NB4 (cell line): Measurements from ENCODE around the gene LCA5.

Source experiments
- DNase-seq: peaks from one replicate; pipeline ENCODE4 v3.0.0; 2010; ENCODE audit warnings: low read depth
- H3K4me3 ChIP-seq: one replicate; pipeline ENCODE4 v1.5.1; 2011; ENCODE audit warnings: mild to moderate bottlenecking, low read depth, low read length, moderate library complexity
- CTCF ChIP-seq: IDR thresholded peaks from one replicate; pipeline ENCODE4 v1.5.1; 2012; ENCODE audit warnings: low read depth, low read length
- MAX ChIP-seq: IDR thresholded peaks from 2 replicates; pipeline ENCODE4 v1.6.1; 2011; ENCODE audit warnings: low read depth, low read length
- MYC ChIP-seq: IDR thresholded peaks from 2 replicates; pipeline ENCODE4 v1.6.1; 2011; ENCODE audit warnings: low read depth, low read length
- POLR2A ChIP-seq: IDR thresholded peaks from 2 replicates; pipeline ENCODE4 v1.6.1; 2011; ENCODE audit warnings: mild to moderate bottlenecking; ENCODE audit not compliant: insufficient read length; ENCODE audit errors: extremely low read depth

The LCA5 gene

GRCh38 chr6:79506251-79506650, 31.0 kb downstream of the LCA5 start:
- TF ChIP-seq CTCF (no peak), POLR2A (no peak), MYC (no peak), MAX (no peak)
- no peak for DNase-seq
- H3K4me3 ChIP-seq = no peak overlapping the region

- no peak for TF ChIP-seq CTCF
- TF ChIP-seq MAX = no peak
- no peak for TF ChIP-seq POLR2A
- TF ChIP-seq MYC = no peak
- DNase-seq = no peak
- no peak overlapping the region for H3K4me3 ChIP-seq
These were observed 32.9 kb downstream of the LCA5 start for GRCh38 chr6:79504372-79504771.

- DNase-seq = no peak
- H3K4me3 ChIP-seq = no peak overlapping the region
- TF ChIP-seq CTCF (no peak), POLR2A (no peak), MAX (no peak)
These were observed 38.4 kb downstream of the LCA5 start for GRCh38 chr6:79498842-79499241.

- DNase-seq = no peak
- TF ChIP-seq MYC (no peak), POLR2A (no peak), CTCF (no peak), MAX (no peak)
- H3K4me3 ChIP-seq = no peak overlapping the region
These were observed 42.0 kb downstream of the LCA5 start for GRCh38 chr6:79495246-79495645.

- TF ChIP-seq MAX = no peak
- no peak for TF ChIP-seq POLR2A
- TF ChIP-seq MYC = no peak
- no peak for TF ChIP-seq CTCF
- DNase-seq = no peak
- no peak overlapping the region for H3K4me3 ChIP-seq
These were observed 42.4 kb downstream of the LCA5 start for GRCh38 chr6:79494841-79495240.

- DNase-seq = no peak
- H3K4me3 ChIP-seq = no peak overlapping the region
- no peak for TF ChIP-seq MYC
- TF ChIP-seq MAX = no peak
- no peak for TF ChIP-seq POLR2A
- no peak for TF ChIP-seq CTCF
These were observed 66.5 kb downstream of the LCA5 start for GRCh38 chr6:79470728-79471127.
